Heart right ventricle (tissue), 16 donors: ENCODE data around the gene HOXD1. TPM values are rescaled to one million over a fixed set of nuclear protein-coding genes. Genes with fewer than 3 reads are reported as not detected.

ENCODE experiments used
- ATAC-seq, 8 donors: fragments of 200-7000 bp; cut with Tn5 transposase; one replicate each; pipeline ENCODE4 v1.9.1; 2020; ENCODE audit warnings: mild to moderate bottlenecking in 8 of 8, moderate library complexity in 8 of 8, moderate number of reproducible peaks in 1 of 8
- DNase-seq, 2 donors: peaks; one replicate each; pipeline ENCODE4 v3.0.0-alpha.2; 2020
- H3K27ac ChIP-seq, 10 donors: fragments of 200-600 bp; sonication (generic) in 2 of 10; one replicate each; pipeline versions ENCODE4 v1.5.0 to v1.8.0; 2020 to 2022; ENCODE audit warnings: mild to moderate bottlenecking in 3 of 10
- H3K27me3 ChIP-seq, 7 donors: fragments of 200-600 bp; one replicate each; pipeline ENCODE4 v1.8.0; 2021 to 2022; ENCODE audit warnings: mild to moderate bottlenecking in 2 of 7
- H3K36me3 ChIP-seq, 9 donors: fragments of 200-600 bp; sonication (generic) in 1 of 9; one replicate each; pipeline versions ENCODE4 v1.5.0 to v1.8.0; 2020 to 2022; ENCODE audit warnings: mild to moderate bottlenecking in 2 of 9
- H3K4me1 ChIP-seq, 9 donors: fragments of 200-600 bp; sonication (generic) in 1 of 9; one replicate each; pipeline versions ENCODE4 v1.5.0 to v1.8.0; 2020 to 2022; ENCODE audit warnings: mild to moderate bottlenecking in 4 of 9
- H3K4me3 ChIP-seq, 10 donors: fragments of 200-600 bp; sonication (generic) in 2 of 10; one replicate each; pipeline versions ENCODE4 v1.5.0 to v1.8.0; 2020 to 2022; ENCODE audit warnings: mild to moderate bottlenecking in 7 of 10, moderate library complexity in 2 of 10
- H3K9me3 ChIP-seq, 11 donors: fragments of 200-600 bp in 10 of 11; sonication (generic) in 2 of 11; one replicate each; pipeline versions ENCODE4 v1.5.0 to v1.8.0; 2013 to 2022; ENCODE audit warnings: mild to moderate bottlenecking in 2 of 11, control low read depth in 1 of 11, moderate library complexity in 1 of 11
- WGBS, 2 donors: extraction: QIAGEN DNeasy Blood & Tissue Kit; methylation state at CpG; one replicate each; pipeline ENCODE4 v1.1.7; 2013; ENCODE audit warnings: inconsistent platforms in 1 of 2; 5-methylcytosine and 5-hydroxymethylcytosine counted together
- intact Hi-C, 10 donors: fragments of 100-400 bp; cut with DNase I; formaldehyde crosslinking; loops; one replicate each; pipeline versions ENCODE4 v1.11.1 to v1.14.2; 2022
- polyA plus RNA-seq, 2 donors: library from polyadenylated mRNA; stranded (reverse); fragments of 200-250 nt; gene quantifications; one replicate each; pipeline ENCODE4 v1.2.3, GENCODE V29; 2013
- total RNA-seq, 10 donors: library from RNA; stranded (reverse); fragmentation: NEBNext Ultra II Directional in 3 of 10; extraction: Animal tissue kit (Norgen Biotek cat#: 25700) in 3 of 10; gene quantifications; one replicate each; pipeline versions ENCODE4 v1.2.1 to v1.2.4, GENCODE V29; 2021 to 2023
- TF ChIP-seq, protein P1 (sequence below), 9 donors: fragments of 200-600 bp; sonication (generic) in 2 of 9; IDR thresholded peaks; one replicate each; pipeline versions ENCODE4 v1.5.0 to v1.8.0; 2021 to 2022; ENCODE audit warnings: antibody characterized with exemption in 9 of 9, mild to moderate bottlenecking in 5 of 9, moderate library complexity in 1 of 9
- donor health status: Arrhythmogenic right ventricular cardiomyopathy.
- donor health status: ischemic (EF 13 %, LVEDD 7.1; RV severe dilation, severe dysfunction).
- donor health status: healthy with polysubstance abuse.
- donor health status: DM: no; HTN: yes; CAD: no.
- donor health status: DM: no; HTN: no; CAD: no.
- donor health status: ischemic (EF 25% LVEDD 6.9; RV normal size, moderate dysfunction).
- donor health status: ischemic (EF 25% LVEDD 5.7; RV mildly dilated, moderate dysfunction).
- donor health status: healthy.
- donor health status: DM: yes; HTN: yes; CAD: no.
- donor health status: Ischemic cardiomyopathy.
- donor health status: ischemic (EF 35%, LVEDD 5.7; RV mildly dilated, moderate dysfunction).
- donor health status: nonischemic (EF 11% LVEDD 7.7; RV severe dilation, severe dysfunction).
- donor health status: DM: yes; HTN: yes; CAD: no.
- donor health status: PGD.
- donor health status: ischemic (EF 29% LVEDD 5.4; RV normal size, mild dysfunction).
- donor health status: nonischemic (EF 23%, LVEDD 6.1; RV moderate dilation, normal function).

HOXD1 gene
- total and polyA plus RNA-seq, 12 donors: 0.03 to 0.23 (median 0.17) TPM; not detected in 8

- DNase-seq (no peak), ATAC-seq (peak in 1 of 8 donors; percentile 40)
- TF ChIP-seq, protein P1, sequence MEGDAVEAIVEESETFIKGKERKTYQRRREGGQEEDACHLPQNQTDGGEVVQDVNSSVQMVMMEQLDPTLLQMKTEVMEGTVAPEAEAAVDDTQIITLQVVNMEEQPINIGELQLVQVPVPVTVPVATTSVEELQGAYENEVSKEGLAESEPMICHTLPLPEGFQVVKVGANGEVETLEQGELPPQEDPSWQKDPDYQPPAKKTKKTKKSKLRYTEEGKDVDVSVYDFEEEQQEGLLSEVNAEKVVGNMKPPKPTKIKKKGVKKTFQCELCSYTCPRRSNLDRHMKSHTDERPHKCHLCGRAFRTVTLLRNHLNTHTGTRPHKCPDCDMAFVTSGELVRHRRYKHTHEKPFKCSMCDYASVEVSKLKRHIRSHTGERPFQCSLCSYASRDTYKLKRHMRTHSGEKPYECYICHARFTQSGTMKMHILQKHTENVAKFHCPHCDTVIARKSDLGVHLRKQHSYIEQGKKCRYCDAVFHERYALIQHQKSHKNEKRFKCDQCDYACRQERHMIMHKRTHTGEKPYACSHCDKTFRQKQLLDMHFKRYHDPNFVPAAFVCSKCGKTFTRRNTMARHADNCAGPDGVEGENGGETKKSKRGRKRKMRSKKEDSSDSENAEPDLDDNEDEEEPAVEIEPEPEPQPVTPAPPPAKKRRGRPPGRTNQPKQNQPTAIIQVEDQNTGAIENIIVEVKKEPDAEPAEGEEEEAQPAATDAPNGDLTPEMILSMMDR (IDR thresholded peaks at IDR 0.05): no peak
- H3K27me3 ChIP-seq: peaks cover 30 to 100% (median 100%) of the 10 kb centered on the region in 7 donors
- peak overlapping the region in 3 of 10 donors; percentile 7 to 31 (median 11) for H3K4me3 ChIP-seq
- WGBS, 2 donors: 8 to 22% methylated on average over 51 of the region's 51 CpGs
- peak overlapping the region in 2 of 10 donors; percentile 8 to 51 for H3K27ac ChIP-seq
- H3K4me1 ChIP-seq: peaks cover 0 to 18% (median 5%) of the 10 kb centered on the region in 9 donors
- no peaks in the 10 kb centered on the region for H3K36me3 ChIP-seq
- no peaks in the 10 kb centered on the region for H3K9me3 ChIP-seq
- intact Hi-C loops: no loop called here
Measured at GRCh38 chr2:176171351-176172006, 17.0 kb upstream of the HOXD1 start.

- H3K36me3 ChIP-seq: no peaks in the 10 kb centered on the region
- peaks cover 32 to 100% (median 100%) of the 10 kb centered on the region in 7 donors for H3K27me3 ChIP-seq
- TF ChIP-seq, protein P1 (IDR thresholded peaks at IDR 0.05): no peak
- peak overlapping the region in 2 of 10 donors; percentile 8 to 51 for H3K27ac ChIP-seq
- WGBS, 2 donors: 18 to 23% methylated on average over 60 of the region's 60 CpGs
- H3K9me3 ChIP-seq: no peaks in the 10 kb centered on the region
- ATAC-seq: peak in 1 of 8 donors; percentile 18
- H3K4me1 ChIP-seq: peaks cover 0 to 19% (median 5%) of the 10 kb centered on the region in 9 donors
- DNase-seq: no peak
- H3K4me3 ChIP-seq: peak overlapping the region in 3 of 10 donors; percentile 7 to 31 (median 11)
- intact Hi-C loops: no loop called here
Measured at GRCh38 chr2:176172007-176172894, 16.2 kb upstream of the HOXD1 start.

GRCh38 chr2:176172895-176173566 lies 15.4 kb upstream of the HOXD1 start:
- H3K27ac ChIP-seq: no peak overlapping the region
- ATAC-seq (no peak), DNase-seq (no peak)
- H3K36me3 ChIP-seq: no peaks in the 10 kb centered on the region
- no peaks in the 10 kb centered on the region for H3K9me3 ChIP-seq
- intact Hi-C loops: no loop called here
- H3K4me1 ChIP-seq: peaks cover 0 to 26% (median 9%) of the 10 kb centered on the region in 9 donors
- TF ChIP-seq, protein P1 (IDR thresholded peaks at IDR 0.05): no peak
- H3K4me3 ChIP-seq: peak overlapping the region in 1 of 10 donors; percentile 31
- WGBS, 2 donors: 30 to 43% methylated on average over 14 of the region's 14 CpGs
- peaks cover 35 to 100% (median 100%) of the 10 kb centered on the region in 7 donors for H3K27me3 ChIP-seq
